NCI-H226 (cell line): ENCODE measurements around the gene HGFAC.

Experiments
- DNase-seq: peaks from one replicate; pipeline ENCODE4 v3.0.0-alpha.2; 2015

Gene HGFAC

DNA sequence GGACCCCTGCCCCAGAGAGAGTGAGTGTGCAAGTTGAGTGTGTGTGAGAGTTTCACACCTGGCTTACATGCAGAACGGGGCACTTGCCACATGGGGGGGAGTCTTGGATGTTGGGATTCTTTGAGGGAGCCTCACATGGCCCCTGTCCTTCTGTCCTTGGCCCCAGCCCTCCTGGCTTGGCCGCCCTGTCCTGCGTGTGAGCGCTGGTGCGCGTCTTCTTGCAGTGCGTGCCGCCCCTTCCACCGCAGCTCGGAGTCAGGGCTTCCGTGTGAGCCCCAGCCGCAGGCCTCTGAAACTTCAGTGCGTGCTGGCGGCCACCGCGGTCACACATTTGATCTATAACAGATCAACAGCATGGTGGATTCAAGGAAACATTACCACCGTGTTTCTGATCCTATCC lies 30.1 kb upstream of the HGFAC start:
- no peak for DNase-seq

DNA sequence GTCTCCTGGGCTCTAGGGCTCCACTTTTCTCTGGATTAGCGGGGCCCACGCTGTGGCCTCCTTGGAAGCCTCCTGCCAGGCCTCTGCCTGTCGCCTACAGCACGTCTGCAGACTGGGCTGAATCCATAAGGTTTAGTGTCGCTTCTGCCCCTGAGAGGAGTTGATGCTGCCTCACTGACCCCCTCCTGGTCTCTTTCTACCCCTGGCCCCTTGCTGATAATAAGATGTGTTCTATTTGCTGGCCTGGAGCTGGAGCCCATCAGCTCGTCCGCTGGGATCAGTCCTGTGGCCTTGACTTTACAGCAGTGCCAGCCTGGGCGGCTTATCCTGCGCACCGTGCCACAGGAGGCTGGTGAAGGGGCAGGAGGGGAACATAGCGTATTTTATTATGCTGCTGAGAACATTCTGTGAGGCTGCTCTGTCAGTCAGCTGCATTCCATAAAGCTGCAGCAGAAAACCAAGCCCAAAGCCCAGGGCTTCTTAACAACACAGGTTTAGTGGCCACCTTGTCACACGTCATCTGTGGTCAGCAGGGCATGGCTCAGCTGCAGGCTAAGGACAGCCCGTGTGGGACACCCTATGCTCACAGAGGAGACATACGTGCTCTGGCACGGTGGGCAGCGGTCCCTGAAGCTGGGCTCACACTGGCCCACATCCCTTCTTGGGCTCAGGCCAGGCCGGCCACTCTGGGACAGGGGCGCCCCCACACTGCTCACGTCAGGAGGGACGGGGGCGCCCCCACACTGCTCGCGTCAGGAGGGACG lies 29.3 kb upstream of the HGFAC start:
- DNase-seq: no peak

DNA sequence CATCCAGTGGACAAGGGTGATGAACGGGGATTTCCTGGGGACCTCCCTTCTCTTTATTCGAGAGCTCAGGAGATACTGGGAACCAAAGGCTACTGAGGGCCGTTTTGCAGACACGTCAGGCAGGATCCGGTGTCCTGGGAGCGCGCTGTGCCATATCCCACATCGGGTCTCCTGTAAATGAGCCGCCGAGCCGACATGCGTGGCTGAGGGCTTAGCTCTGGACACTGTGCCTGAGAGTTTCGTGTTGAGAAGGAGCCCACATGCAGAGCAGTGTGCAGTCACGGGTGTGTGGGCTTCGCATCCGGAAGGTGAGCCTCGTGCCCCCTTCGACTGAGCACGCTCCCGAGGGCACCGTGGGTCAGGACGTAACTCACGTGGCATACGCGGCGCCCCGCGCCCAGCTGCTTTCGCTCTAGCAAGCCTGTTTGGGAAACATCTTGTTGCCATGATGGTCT lies 28.5 kb upstream of the HGFAC start:
- no peak for DNase-seq

DNA sequence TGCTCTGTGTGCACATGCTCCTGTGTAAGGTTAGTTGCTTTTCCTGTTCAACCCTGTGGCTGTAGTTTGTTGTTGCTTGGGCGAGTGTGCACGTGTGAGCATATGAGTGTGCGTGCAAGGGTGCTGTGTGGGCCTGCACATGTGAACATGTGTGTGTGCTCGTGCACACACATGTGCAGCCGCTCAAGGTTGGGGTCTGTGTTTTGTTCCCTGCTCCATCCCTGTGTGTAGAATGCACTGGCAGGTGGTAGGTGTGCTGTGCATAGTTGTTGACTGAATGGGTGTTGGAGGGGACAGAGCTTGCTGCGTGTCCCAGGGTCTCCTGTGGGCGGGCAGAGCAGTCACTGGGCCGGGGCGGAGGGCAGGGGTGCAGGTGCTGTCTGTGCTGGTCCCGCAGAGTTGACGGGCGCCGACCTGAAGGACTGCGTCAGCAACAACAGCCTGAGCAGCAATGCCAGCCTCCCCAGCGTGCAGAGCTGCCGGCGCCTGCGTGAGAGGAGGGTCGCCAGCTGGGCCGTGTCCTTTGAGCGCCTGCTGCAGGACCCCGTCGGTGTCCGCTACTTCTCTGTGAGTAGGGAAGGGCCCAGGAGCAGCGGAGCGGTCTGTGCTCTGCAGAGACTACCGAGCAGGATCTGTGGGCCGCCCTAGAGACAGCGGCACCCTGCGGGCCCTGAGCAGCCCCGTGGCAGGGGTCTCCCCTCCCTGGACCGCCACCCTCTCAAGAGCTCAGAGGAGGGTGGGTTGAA lies 27.9 kb upstream of the HGFAC start:
- no peak for DNase-seq

DNA sequence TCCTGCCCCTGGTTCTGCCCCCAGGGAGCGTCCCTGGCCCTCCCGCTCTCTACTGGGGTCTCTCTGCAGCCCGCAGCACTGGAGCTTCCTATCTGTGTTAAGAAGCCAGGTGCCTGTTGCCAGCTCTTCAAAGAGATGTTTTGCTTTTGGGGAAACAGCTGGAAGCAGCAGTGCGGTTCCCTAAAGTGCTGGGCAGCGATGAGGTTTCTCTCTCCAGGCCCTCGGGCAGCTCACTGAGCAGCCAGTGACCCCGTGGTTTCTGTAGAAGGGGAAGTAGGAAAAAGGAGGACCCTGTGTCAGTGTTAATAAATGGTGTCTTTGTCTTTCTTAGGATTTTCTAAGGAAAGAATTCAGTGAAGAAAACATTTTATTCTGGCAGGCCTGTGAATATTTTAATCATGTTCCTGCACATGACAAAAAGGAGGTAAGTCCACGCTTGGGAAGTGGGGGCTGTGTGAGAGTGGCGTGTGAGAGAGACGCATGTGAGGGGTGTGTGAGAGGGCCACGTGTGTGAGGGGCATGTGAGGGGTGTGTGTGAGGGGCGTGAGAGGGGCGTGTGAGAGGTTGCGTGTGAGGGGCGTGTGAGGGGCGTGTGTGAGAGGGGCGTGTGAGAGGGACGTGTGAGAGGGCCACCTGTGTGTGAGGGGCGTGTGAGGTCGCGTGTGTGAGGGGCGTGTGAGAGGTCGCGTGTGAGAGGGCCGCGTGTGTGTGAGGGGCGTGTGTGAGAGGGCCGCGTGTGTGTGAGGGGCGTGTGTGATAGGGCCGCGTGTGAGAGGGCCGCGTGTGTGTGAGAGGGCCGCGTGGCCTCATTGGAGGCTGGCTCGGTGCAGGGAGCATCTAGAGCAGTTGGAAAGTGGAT lies 27.1 kb upstream of the HGFAC start:
- DNase-seq: no peak

DNA sequence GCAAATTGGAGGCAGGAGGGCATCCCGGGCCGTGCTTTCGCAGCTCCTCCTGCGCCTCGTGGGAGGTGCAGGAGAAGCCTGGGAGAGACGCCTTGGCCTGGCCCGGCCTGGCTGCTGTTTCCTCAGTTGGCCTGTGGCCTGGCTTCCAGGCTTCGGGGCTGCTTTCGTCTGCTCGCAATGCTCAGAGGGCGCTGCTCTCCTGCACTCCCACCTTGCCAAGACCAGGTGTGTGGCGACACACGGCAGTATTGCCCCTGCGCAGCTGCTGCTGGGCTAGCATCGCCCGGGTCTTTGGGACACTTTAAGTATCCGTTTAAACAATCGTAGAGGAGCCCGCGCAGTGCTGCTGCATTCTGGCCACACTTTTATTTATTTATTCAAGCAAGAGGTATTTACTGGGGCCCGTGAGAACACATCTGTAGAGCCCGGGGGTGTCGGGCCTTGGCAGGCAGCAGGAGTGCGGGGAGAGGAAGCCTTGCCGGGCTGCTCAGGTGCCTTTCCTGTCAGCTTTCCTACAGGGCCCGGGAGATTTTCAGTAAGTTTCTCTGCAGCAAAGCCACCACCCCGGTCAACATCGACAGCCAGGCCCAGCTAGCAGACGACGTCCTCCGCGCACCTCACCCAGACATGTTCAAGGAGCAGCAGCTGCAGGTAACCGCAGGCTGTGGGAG lies 26.2 kb upstream of the HGFAC start:
- no peak for DNase-seq

DNA sequence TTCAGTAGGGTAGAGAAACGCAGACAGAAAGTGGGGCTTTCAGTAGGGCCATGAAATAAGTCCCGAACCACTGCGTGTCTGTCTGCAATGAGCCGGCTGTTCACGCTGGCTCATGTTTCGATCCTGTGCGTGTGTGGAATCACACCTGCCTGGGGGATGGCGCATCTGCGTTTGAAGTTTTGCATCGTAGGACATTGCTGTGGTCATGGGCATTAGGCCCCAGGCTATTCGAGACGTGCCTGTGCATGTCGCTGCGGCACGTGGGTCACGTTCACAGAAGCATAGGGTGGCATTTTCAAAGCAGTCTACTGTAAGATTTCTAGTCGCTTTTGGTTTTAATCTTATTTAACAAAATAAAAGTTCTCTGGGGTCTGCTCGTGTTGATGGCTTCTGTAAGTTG lies 25.5 kb upstream of the HGFAC start:
- DNase-seq: no peak

DNA sequence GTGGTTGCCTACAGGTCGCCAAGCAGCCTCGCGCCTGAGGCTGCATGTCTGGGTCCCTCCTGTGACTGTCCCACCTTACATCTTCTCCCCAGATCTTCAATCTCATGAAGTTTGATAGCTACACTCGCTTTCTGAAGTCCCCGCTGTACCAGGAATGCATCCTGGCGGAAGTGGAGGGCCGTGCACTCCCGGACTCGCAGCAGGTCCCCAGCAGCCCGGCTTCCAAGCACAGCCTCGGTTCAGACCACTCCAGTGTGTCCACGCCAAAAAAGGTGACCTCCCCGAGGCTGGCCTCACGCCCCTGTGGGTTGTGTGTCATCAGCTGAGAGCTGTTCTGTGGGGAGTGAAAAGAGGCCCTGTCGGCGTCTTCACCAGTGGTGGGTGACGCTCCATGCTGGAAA lies 24.9 kb upstream of the HGFAC start:
- DNase-seq: no peak

DNA sequence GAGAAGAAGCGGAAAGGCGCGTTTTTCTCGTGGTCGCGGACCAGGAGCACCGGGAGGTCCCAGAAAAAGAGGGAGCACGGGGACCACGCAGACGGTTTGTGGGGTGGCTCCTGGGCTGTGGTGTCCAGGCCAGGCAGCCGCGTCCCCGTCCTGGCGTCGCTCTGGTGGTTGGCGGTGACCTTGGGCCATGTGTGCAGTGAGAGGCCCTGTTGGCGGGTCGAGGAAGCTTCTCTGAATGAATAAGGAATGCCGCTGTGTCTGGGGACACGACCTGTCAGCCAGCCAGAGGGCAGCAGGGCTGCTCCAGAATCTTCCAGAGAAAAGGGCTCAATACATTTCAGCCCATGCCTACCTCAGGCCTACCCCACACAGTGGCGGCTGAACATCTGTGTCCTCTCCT lies 24.3 kb upstream of the HGFAC start:
- DNase-seq: no peak

DNA sequence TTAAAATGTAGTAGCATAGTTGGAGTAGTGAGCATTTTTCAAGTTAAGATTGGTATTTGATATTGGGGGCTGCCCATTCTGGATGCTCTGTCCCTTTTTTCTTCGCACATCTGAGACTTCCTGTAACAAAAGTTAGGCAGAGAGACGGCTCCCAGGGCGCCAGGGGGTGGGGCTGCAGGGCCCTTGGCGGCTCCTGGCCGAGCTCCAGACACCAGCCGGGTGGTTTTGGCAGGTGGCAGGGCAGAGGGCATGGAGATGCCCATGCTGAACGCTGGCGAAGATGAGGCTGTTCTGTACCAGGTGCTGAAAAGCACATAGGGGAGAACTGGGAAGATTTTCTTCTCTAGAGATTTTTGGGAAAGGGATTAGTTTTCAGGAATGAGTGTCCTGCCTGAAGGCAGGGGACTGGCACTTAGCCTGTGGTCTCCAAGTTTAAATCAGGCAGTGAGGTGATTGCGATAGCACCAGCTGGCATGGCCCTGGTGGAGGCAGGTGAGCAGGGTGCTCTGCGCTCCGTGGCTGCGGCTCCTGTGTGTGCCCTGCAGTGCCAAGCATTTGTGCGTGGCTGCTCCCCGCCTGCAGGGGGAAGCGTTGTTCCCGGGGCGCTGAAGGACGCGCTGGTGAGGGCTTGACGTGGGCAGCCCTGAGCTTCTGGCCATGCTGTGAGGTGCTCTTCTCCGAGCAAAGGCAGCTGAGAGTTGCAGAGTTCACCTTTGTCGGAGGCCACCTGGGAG lies 23.6 kb upstream of the HGFAC start:
- no peak for DNase-seq

DNA sequence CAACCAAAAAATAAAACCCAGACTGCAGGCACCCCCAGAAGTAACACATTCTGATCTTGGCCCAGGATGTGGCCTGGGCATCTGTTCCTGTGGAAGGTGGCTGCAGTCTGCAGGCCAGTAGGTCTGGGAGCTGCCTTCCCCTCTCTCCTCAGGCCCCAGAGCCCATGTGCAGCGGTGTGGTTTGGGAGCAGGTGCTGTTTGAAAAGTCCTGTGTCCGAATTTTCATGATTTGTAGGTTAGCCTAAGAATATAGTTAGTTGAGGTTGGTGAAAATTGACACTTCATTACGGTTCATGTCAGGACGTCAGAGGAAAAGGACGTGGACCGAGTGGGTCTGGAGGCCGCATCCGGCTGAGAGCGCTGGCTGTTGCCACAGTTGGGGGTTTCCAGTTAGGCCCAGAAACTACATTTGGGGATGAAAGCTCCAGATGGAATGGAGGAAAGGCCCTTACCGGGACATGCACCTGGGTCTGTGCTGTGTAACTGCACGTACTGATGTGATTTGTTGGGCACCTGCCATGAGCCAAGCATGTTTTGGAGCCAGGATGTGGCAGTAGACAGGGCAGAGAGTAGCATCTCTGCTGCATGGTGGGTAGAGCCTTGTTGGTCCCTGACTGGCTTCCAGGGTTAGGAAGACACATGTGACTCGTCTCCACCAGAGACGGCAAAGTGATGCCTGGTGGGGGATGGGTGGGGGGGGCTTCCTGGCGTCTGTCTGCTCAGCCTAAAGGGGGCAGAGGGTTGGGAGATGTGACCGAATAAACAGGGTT lies 21.7 kb upstream of the HGFAC start:
- no peak for DNase-seq

DNA sequence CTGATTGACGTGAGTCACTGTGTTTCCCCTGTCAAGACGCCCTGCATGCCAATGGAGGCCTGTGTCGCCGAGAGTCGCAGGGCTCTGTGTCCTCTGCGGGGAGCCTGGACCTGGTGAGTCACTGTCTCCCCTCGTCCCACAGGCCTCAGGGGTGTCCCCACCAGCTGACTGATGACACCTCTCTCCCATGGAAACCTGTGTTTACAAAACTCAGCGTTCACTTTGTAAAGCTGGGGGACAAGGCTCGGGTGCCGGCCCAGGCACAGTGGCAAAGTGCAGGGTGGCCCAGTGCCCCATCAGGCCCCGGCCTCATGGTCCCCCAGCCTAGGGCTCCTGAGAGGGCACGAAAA lies 21.2 kb upstream of the HGFAC start:
- no peak for DNase-seq

DNA sequence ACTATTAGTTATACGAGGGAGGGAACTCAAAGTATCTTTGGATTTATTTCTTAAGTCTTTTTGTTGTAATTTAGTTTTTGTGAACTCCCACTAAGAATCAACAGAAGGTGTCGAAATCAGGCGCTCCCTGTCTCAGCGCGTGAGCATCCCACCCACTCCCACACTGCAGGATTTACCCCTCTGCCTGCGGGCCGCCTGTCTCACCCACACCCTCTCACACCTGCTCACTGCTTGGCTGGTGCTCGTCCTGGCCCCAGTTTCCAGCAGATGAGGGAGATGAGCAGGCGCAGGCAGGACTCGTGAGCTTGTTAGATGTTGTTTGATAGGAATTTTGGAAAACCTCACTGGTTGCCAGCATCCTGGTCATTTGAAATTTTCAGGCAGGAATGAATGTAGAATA lies 20.8 kb upstream of the HGFAC start:
- no peak for DNase-seq

DNA sequence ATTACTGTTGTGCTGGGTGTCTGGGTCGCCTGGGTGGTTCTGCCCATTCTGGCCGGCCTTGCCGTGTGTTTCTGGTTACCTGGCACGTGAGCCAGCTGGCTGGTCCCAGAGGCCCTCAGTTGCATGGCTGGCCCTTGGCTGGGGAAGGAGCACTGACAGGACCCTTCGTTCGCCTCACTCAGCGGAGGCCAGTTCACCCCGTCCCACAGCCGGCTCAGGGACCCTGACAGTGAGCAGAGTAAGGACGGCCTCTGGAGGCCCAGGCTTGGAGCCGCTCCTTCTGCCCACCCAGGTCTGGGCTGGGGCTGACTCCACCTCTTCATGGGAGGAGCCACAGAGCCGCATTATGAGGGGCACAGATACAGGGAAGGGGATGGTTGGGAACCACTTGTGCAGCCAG lies 20.3 kb upstream of the HGFAC start:
- no peak for DNase-seq

DNA sequence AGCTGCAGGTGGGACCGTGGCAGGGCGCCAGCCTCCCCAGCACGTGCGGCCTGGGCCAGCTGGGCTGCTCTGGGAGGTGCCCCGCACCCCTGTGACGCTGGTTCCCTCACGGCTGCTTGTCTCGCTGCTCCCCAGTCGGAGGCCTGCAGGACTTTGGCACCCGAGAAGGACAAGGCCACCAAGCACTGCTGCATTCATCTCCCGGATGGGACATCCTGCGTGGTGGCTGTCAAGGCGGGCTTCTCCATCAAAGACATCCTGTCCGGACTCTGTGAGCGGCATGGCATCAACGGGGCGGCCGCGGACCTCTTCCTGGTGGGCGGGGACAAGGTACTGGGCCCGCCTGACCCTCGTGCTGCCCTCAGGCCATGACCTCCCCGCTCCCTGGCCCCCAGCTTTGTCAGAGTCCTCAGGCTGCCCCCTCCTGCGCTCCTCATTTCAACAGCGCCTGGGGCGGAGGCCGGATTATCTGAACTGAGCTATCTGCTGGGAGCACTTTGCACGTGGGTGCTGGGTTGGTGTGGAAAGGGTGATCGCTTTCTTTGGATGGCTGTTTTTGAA lies 19.4 kb upstream of the HGFAC start:
- DNase-seq: no peak

DNA sequence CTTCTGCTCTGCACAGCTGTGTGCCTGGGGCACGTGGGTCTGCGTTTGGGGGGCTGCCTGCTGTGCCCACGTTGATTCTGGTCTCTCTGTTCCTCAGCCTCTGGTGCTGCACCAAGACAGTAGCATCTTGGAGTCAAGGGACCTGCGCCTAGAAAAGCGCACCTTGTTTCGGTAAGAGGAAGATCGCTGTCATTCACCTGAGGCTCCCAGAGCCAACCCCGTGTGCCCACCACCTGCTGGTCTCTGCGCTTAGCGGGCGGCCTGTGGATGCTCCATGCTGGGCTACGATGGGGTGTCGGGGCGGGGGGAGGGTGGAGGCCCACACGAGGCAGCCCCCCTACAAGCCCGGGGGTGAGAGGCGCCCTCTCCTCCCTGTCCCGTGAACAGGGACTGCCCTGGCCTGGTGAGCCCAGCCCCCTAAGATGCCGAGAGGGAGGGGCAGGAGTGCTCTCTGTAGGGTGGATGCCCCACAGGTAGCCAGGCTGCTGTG lies 18.9 kb upstream of the HGFAC start:
- no peak for DNase-seq

DNA sequence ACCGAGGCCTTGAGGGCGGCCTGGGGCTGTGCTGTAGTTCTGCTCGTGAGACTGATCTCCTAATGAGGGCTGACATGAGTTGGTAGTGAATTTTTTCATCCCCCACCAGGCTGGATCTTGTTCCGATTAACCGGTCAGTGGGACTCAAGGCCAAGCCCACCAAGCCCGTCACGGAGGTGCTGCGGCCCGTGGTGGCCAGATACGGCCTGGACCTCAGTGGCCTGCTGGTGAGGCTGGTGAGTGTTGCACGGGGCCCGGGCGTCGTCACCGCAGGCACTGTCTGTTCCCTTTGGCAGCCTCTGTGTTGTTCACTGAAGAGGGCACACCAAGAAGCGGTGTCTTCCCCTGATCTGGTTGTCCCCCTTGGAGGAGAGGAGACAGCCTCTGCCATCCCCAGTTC lies 18.4 kb upstream of the HGFAC start:
- no peak for DNase-seq

DNA sequence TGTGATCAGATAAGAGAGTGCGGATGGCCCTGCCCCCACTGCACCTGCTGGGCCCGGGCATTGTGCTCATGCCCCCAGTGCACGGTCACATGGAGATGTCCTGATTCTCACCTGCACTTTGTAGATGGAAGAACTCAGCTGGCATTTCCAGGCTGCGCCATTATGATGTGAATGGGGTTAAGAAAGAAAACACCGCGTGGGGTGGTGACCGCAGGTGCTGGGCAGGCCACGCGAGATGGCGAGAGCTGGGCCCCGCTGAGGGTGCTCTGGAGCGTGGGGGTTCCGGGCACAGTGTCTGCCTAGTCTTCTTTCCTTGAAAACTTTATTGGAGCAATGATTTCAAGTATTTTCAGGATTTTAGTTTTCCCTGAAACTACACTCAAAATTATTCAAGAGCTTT lies 17.8 kb upstream of the HGFAC start:
- no peak for DNase-seq

DNA sequence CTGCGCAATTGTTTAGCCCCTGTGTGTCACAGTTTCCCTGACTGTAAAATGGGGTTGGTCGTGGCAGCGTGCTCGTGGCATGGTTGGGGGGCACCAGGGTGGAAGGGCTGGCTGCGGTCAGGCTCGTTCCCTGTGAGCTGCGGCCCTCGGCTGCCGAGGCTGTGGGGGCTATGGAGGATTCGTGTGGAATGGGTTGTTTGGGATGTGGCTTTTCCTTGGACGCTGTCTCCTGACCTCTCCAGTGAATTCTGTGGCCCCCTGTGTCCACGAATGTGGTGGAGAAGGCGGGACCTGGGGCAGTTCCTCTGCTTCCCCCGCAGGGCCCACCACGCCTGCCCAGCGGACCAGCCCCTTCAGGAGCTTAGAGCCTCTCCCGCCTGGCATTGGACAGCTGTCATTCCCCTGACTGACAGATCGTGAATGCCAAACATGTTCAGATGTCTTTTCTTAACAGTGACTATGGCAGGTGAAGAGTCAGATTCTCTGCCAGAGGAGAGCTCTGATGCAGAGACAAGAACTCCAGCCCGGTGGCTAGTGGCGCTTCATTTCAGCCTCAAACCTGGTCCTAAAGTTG lies 17.2 kb upstream of the HGFAC start:
- no peak for DNase-seq

DNA sequence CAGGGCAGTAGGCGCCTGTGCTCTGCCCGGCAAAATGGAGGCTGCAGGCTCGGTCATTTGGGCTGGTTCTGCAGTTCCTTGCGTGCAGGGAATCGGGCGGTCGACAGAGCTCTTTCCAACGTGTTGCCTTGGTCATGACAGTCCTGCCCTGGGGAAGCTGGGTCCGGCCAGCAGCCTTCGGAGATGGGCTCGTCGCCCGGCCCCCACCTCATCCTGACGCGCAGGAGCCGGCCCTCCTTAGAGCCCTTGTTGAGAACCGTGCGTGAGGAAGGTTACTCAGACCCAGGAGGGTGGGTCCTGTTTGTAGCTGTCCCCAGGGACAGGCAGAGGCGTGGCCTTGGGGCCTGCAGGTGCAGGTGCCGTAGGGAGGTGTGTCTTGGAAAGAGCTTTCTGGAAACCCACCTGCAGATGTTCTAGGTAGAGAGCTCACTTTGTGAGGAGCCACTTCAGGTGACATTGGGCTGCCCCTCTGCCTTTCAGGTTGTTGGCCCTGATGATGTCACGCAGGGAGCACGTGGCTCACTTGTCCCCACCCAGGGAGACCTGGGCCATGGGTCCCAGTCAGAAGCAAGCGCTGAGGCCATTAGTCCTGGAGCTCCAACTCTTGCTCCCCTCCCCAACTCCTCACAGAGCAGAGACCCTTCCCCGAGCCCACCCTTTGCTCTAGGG lies 15.2 kb upstream of the HGFAC start:
- DNase-seq: no peak
